Kidney (tissue), 14 donors: ENCODE data around the gene SDK1. TPM values are rescaled to one million over a fixed set of nuclear protein-coding genes. Genes with fewer than 3 reads are reported as not detected.

ENCODE experiments used
- DNase-seq, 5 donors: peaks; one replicate each; pipeline ENCODE4 v3.0.0-alpha.2; 2013 to 2020
- FAIRE-seq: peaks from 2 replicates; lab custom pipeline; 2012; peaks lifted over from hg19 to GRCh38; lab: Jason Lieb, UNC
- H3K27ac ChIP-seq, 2 donors: one replicate each; pipeline ENCODE4 v1.7.0; 2013; ENCODE audit warnings: low read depth in 2 of 2, low read length in 2 of 2, inconsistent platforms in 1 of 2
- H3K27me3 ChIP-seq: one replicate; pipeline ENCODE4 v1.7.1; 2013; ENCODE audit warnings: low read length, inconsistent platforms; ENCODE audit not compliant: control insufficient read depth, insufficient read depth
- H3K36me3 ChIP-seq, 3 donors: one replicate each; pipeline versions ENCODE4 v1.7.0 to v1.7.1; 2013; ENCODE audit warnings: low read length in 3 of 3, control low read depth in 1 of 3, inconsistent platforms in 1 of 3; ENCODE audit not compliant: insufficient read depth in 3 of 3, control insufficient read depth in 2 of 3
- H3K4me1 ChIP-seq, 3 donors: one replicate each; pipeline versions ENCODE4 v1.7.0 to v1.7.1; 2013; ENCODE audit warnings: low read length in 3 of 3, inconsistent platforms in 1 of 3, low read depth in 1 of 3; ENCODE audit not compliant: control insufficient read depth in 2 of 3, insufficient read depth in 2 of 3
- H3K4me3 ChIP-seq, 3 donors: one replicate each; pipeline versions ENCODE4 v1.7.0 to v1.8.1; 2013; ENCODE audit warnings: low read length in 3 of 3, control low read depth in 1 of 3, inconsistent platforms in 1 of 3
- H3K9ac ChIP-seq, 3 donors: one replicate each; pipeline versions ENCODE4 v1.7.0 to v1.7.1; 2013; ENCODE audit warnings: low read length in 3 of 3, control low read depth in 1 of 3, inconsistent platforms in 1 of 3
- H3K9me3 ChIP-seq, 3 donors: one replicate each; pipeline versions ENCODE4 v1.7.0 to v1.7.1; 2013; ENCODE audit warnings: low read length in 3 of 3, control low read depth in 1 of 3, inconsistent platforms in 1 of 3; ENCODE audit not compliant: control insufficient read depth in 2 of 3, insufficient read depth in 1 of 3
- CTCF ChIP-seq: IDR thresholded peaks from 3 replicates; pipeline ENCODE4 v1.5.1; 2012; ENCODE audit warnings: mild to moderate bottlenecking, moderate library complexity, borderline replicate concordance; ENCODE audit not compliant: insufficient read depth; ENCODE audit errors: extremely low read depth
- intact Hi-C: fragments of 100-400 bp; cut with DNase I; formaldehyde crosslinking; loops from one replicate; pipeline ENCODE4 v1.11.1; 2022
- polyA plus RNA-seq: library from polyadenylated mRNA; stranded (reverse); fragments of 350-450 nt; fragmentation: Illumina TruSeq; extraction: RNeasy Lipid Tissue Mini Kit (QIAGEN cat#74804); gene quantifications from one replicate; pipeline ENCODE4 v1.2.3, GENCODE V29; 2014; ENCODE audit warnings: low read depth, low replicate concordance; ENCODE audit not compliant: insufficient read depth
- total RNA-seq: library from RNA; stranded (reverse); fragmentation: NEBNext Ultra II Directional; extraction: Animal tissue kit (Norgen Biotek cat#: 25700); gene quantifications from one replicate; pipeline ENCODE4 v1.2.1, GENCODE V29; 2021
- donor health status: control.
- donor health status: control.
- donor health status: control.
- donor health status: control.
- donor health status: control.
- donor health status: DM: yes; HTN: yes; CAD: no.
- donor health status: Normal renal cell carcinoma (clear cell type).

Gene SDK1
- total and polyA plus RNA-seq, 2 donors from 2014 or later: 2.0 to 38.3 TPM

GRCh38 chr7:4178916-4179687, 878.0 kb downstream of the SDK1 start:
- Histone ChIP-seq H3K27ac (no peak overlapping the region), H3K36me3 (no peaks in the 10 kb centered on the region), H3K9me3 (no peaks in the 10 kb centered on the region), H3K4me1 (no peaks in the 10 kb centered on the region), H3K27me3 (no peaks in the 10 kb centered on the region), H3K4me3 (no peak overlapping the region), H3K9ac (no peak overlapping the region)
- no peak for DNase-seq
- no peak for TF ChIP-seq CTCF
- no peak for FAIRE-seq
- intact Hi-C loops: no loop called here

- FAIRE-seq: no peak
- intact Hi-C loops: no loop called here
Observed at GRCh38 chr7:4179688-4180380, 878.8 kb downstream of the SDK1 start.

GRCh38 chr7:4181446-4181845, 880.4 kb downstream of the SDK1 start:
- no peak for FAIRE-seq
- DNase-seq: no peak
- Histone ChIP-seq H3K4me1 (no peaks in the 10 kb centered on the region), H3K9ac (no peak overlapping the region), H3K36me3 (no peaks in the 10 kb centered on the region), H3K27me3 (no peaks in the 10 kb centered on the region), H3K9me3 (no peaks in the 10 kb centered on the region), H3K4me3 (no peak overlapping the region), H3K27ac (no peak overlapping the region)
- intact Hi-C loops: no loop called here
- no peak for TF ChIP-seq CTCF

More at GRCh38 chr7:4179688-4180380, 878.8 kb downstream of the SDK1 start:
- Histone ChIP-seq H3K4me3 (no peak overlapping the region), H3K27me3 (no peaks in the 10 kb centered on the region), H3K36me3 (no peaks in the 10 kb centered on the region), H3K4me1 (no peaks in the 10 kb centered on the region), H3K27ac (no peak overlapping the region), H3K9ac (no peak overlapping the region), H3K9me3 (no peaks in the 10 kb centered on the region)
- no peak for TF ChIP-seq CTCF
- DNase-seq: no peak
